Measurements from ENCODE around the gene FNDC3B. TPM values are rescaled to one million over a fixed set of nuclear protein-coding genes. Genes with fewer than 3 reads are reported as not detected.

The FNDC3B gene
- total and polyA plus RNA-seq, 5 experiments from 2014 or later, result 6.5 to 20.6 (median 8.8) TPM

DNA sequence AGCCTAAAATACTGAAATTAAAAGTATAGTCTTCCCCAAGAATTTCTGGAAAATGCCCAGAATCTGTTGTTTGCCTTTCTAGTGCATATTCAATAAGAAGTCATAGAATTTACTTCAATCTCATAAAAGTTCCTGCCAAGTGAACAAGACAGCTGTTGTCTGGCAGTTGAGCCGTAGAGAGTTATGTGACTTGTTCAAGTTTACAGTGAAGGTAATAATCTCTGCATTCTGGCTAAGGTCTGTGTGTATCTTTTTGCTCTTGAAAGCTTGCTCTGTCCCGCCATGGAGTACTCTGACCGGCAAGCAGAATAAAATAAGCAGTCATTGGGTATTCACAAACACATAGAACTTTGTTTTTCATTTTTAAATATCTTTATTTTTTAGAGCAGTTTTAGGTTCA lies 331.0 kb downstream of the FNDC3B start:
- POLR2A ChIA-PET, result no interaction called here
- Mint-ChIP-seq H3K36me3 (peaks cover 0 to 63% (median 44%) of the 10 kb centered on the region in 3 donors), H3K27ac (no peak overlapping the region)

DNA sequence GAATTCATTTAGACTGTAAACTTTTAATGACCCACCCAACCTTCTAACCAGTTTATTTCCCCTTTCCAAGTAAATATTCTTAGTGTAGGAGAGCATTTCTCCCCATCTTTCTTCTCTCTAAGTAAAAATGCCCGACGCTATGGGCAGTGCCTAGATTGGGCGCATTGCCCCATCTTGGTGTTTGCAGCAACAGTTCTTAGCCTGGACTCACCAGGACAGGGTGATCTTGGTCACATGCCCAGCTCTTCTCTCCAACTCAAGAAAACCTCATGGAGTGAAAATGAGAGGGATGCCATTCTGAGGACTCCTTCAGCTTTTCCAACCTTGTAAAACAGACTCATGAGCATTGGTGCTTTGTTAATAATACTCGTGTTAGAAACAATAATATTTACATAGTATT lies 332.2 kb downstream of the FNDC3B start:
- H3K4me1 Mint-ChIP-seq, result no peaks in the 10 kb centered on the region
- H3K36me3 Mint-ChIP-seq, result peaks cover 0 to 65% (median 48%) of the 10 kb centered on the region in 3 donors
- no peak overlapping the region for H3K4me3 Mint-ChIP-seq
- no peaks in the 10 kb centered on the region for H3K9me3 Mint-ChIP-seq
- H3K27me3 Mint-ChIP-seq, result no peaks in the 10 kb centered on the region
- no peak for DNase-seq
- H3K27ac Mint-ChIP-seq, result peak overlapping the region in 1 of 10 donors; percentile 71
- no peak for ATAC-seq
- POLR2A ChIA-PET, result no interaction called here

More for the DNA sequence above, 331.0 kb downstream of the FNDC3B start:
- ATAC-seq (no peak), DNase-seq (no peak)
- no peak overlapping the region for H3K4me3 Mint-ChIP-seq
- no peaks in the 10 kb centered on the region for H3K27me3 Mint-ChIP-seq
- no peaks in the 10 kb centered on the region for H3K9me3 Mint-ChIP-seq
- H3K4me1 Mint-ChIP-seq, result no peaks in the 10 kb centered on the region

DNA sequence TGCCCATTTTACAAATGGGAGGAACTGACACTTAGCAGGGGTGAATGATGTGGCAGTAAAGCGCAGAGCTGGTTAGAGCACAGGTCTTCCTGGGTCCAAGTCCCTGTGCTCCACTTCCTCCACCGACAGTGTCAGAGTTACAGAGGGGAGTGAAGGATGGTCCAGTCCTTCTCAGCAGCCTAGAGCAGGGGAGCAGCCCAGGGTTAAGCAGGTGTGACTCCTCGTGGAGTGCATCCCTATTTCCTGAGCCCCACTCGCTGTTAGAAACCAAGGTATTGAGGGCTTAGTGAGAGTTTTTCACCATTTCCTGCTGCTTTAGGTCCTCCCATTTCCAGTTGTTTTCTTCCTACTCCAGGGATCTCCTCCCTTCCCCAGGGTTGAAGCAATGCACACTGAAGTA lies 333.5 kb downstream of the FNDC3B start:
- Mint-ChIP-seq H3K9me3 (peaks cover 0 to 2% (median 0%) of the 10 kb centered on the region in 9 donors), H3K36me3 (peaks cover 11 to 69% (median 61%) of the 10 kb centered on the region in 3 donors), H3K27me3 (no peaks in the 10 kb centered on the region), H3K4me3 (no peak overlapping the region), H3K4me1 (no peaks in the 10 kb centered on the region), H3K27ac (peak overlapping the region in 1 of 10 donors; percentile 31)
- no peak for DNase-seq
- POLR2A ChIA-PET, result no interaction called here
- no peak for ATAC-seq

DNA sequence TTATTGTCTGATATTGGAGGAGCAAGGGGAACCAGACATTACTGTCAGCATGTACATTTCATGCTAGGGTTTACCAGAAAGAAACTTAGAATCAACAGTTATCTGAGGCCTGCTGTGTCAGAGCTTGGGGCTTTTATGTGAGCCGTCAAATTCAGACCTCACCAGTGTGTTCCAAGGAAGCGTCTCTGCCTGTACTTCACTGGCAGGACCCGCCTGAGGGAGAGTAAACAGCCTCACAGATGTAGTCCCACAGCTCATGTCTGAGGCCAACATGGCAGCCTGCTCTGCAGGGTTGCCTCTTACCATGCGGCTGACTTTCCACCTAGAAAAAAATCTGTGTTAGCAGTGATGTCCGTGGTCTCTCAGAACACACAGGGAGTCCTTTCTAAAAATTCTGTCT lies 334.5 kb downstream of the FNDC3B start:
- Mint-ChIP-seq H3K27ac (no peak overlapping the region), H3K4me3 (no peak overlapping the region), H3K9me3 (peaks cover 0 to 11% (median 5%) of the 10 kb centered on the region in 9 donors), H3K36me3 (peaks cover 21 to 78% (median 72%) of the 10 kb centered on the region in 3 donors), H3K27me3 (no peaks in the 10 kb centered on the region), H3K4me1 (no peaks in the 10 kb centered on the region)
- POLR2A ChIA-PET, result no interaction called here
- DNase-seq, result no peak
- no peak for ATAC-seq

DNA sequence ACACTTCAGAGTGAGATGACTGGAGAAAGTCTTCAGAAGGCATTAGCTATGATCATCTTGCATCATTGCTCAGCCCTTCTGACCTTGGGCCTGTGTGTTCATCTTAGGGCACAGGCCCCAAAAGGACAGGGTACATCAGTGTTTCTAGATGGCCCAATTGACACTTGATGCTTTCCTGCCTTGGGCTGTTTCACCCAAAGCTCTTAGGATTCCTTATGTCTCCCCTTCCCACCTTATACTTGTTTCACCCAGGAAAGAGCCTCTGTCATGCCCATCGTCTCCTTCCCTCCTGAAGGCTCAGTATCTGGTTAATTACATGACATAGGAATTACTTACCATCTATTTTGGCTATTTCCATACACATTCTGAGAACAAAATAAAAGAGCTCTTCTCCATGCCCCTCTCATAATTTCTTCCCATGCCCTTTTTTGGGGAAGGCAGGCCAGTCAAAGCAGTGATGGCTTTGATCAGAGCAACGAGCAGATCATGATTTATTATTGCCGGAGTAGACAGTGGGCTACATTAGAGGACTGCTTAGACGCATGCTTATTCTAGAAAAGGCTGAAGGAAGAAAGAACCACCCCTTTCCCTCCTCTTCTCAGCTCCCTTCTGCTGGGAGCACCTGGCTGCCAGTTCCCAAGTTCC lies 335.9 kb downstream of the FNDC3B start:
- H3K4me1 Mint-ChIP-seq, result peaks cover 0 to under 1% (median 0%) of the 10 kb centered on the region in 4 donors
- H3K4me3 Mint-ChIP-seq, result no peak overlapping the region
- H3K27me3 Mint-ChIP-seq, result no peaks in the 10 kb centered on the region
- no peak overlapping the region for H3K27ac Mint-ChIP-seq
- POLR2A ChIA-PET, result no interaction called here
- peaks cover under 1 to 23% (median 10%) of the 10 kb centered on the region in 9 donors for H3K9me3 Mint-ChIP-seq
- DNase-seq (no peak), ATAC-seq (no peak)
- H3K36me3 Mint-ChIP-seq, result peaks cover 35 to 81% (median 78%) of the 10 kb centered on the region in 3 donors

DNA sequence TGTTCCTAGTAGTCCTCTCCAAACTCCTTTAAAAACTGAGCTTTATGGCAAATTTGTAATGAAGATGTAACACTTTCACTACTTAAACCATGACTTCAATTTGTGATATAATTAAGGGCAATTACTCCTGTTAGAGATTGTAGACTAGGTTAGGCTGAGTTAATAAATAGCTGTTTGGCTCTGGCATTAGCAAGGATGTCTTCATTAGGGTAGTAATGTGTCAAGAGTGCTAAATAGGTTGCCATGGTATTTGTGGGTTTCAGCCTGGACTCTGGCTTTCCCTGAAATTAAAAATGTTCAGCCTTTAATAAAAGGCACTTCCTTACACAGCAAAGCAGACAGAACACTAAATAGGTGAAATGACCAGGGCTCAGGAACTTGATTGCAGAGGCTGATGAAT lies 337.0 kb downstream of the FNDC3B start:
- DNase-seq (no peak), ATAC-seq (no peak)
- POLR2A ChIA-PET, result no interaction called here
- Mint-ChIP-seq H3K27me3 (no peaks in the 10 kb centered on the region), H3K36me3 (peaks cover 46 to 85% (median 81%) of the 10 kb centered on the region in 3 donors), H3K9me3 (peaks cover 3 to 34% (median 15%) of the 10 kb centered on the region in 9 donors), H3K4me3 (no peak overlapping the region), H3K4me1 (peaks cover 0 to 2% (median 0%) of the 10 kb centered on the region in 4 donors), H3K27ac (no peak overlapping the region)

DNA sequence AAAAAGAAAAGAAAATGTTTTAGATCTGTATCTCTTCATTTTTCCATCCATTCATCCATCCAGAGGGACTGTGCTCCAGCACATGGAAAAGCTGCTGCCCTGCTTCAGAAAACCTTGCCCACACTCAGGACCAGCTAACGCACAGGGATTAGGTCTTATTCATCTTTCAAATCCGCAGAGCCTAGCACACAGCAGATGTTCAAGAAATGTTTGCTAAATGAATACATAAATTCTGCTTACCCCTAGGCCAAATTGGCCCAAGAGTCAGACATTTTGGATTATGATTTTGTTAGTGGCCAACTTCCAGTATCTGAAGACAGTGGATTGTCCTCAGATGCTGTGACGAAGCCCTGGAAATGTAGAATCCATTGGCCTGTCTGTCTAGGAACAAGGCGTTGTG lies 337.5 kb downstream of the FNDC3B start:
- Mint-ChIP-seq H3K4me3 (no peak overlapping the region), H3K27ac (no peak overlapping the region), H3K27me3 (no peaks in the 10 kb centered on the region), H3K36me3 (peaks cover 47 to 86% (median 81%) of the 10 kb centered on the region in 3 donors), H3K9me3 (peaks cover 3 to 34% (median 15%) of the 10 kb centered on the region in 9 donors), H3K4me1 (peaks cover 0 to 2% (median 0%) of the 10 kb centered on the region in 4 donors)
- POLR2A ChIA-PET, result no interaction called here
- ATAC-seq (no peak), DNase-seq (no peak)

DNA sequence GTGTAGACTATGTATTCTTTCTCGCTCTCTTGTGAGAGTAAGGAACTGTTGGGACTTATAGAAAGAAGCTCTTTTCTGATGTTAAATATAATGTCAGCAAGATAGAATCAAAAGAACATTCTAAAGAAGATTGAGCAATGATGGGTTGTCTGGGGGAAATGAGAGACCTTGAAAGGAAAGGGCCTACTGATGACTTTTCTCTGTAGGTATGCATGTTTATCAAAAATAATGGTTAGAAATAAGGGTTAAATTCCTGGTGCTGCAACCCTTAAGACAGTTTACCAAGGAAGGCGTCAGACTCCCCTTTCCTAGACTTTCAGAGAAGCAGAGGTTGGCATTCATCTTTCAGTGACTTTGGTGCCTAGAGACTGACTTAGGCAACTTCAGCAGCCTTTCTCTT lies 339.1 kb downstream of the FNDC3B start:
- peaks cover 3 to 34% (median 15%) of the 10 kb centered on the region in 9 donors for H3K9me3 Mint-ChIP-seq
- peaks cover 47 to 87% (median 86%) of the 10 kb centered on the region in 3 donors for H3K36me3 Mint-ChIP-seq
- ATAC-seq, result no peak
- H3K27ac Mint-ChIP-seq, result no peak overlapping the region
- DNase-seq, result no peak
- POLR2A ChIA-PET, result no interaction called here
- H3K4me1 Mint-ChIP-seq, result peaks cover 0 to 2% (median 0%) of the 10 kb centered on the region in 4 donors
- H3K4me3 Mint-ChIP-seq, result no peak overlapping the region
- H3K27me3 Mint-ChIP-seq, result no peaks in the 10 kb centered on the region

DNA sequence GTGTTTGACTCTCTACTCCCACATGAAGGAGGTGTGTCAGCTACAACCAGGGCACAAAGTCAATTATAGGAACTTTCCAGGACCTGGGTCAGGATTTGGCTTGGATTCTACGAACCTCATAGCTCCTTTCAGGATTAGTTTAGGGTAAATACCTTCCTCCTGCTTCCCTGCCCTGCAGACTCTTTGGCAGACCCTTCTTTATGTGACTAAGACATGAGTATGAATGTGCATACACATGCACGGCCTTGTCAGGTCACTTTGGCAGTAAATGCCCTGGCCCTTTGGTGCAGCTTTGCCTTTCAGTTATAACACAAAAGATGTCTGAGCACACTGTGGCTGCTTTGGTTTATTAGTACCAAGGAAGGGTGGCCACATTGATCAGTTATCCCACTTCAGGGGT lies 340.0 kb downstream of the FNDC3B start:
- no peak overlapping the region for H3K27ac Mint-ChIP-seq
- H3K4me3 Mint-ChIP-seq, result no peak overlapping the region
- H3K36me3 Mint-ChIP-seq, result peaks cover 47 to 86% (median 81%) of the 10 kb centered on the region in 3 donors
- H3K27me3 Mint-ChIP-seq, result no peaks in the 10 kb centered on the region
- no peak for ATAC-seq
- H3K9me3 Mint-ChIP-seq, result peaks cover 3 to 34% (median 15%) of the 10 kb centered on the region in 9 donors
- POLR2A ChIA-PET, result no interaction called here
- no peak for DNase-seq
- peaks cover 0 to 2% (median 0%) of the 10 kb centered on the region in 4 donors for H3K4me1 Mint-ChIP-seq

DNA sequence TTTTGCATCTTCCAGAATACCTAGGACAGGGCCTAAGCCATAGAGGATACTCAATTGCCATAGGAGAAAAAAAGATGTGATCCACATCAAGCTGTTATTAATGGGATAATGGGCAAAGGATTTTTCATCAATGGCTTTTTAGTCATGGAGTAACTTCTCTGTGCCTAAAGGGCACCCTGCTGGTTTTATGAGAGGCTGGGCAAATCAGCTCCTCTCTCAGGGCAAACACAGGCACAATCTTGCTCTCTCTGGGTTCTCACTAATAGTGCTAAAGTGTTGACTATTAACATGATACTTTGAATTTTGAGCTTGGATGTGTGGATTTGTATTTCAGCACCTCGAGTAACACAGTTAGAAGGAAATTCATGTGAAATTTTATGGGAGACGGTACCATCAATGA lies 341.3 kb downstream of the FNDC3B start:
- Mint-ChIP-seq H3K9me3 (peaks cover 3 to 34% (median 15%) of the 10 kb centered on the region in 9 donors), H3K27me3 (no peaks in the 10 kb centered on the region), H3K36me3 (peaks cover 47 to 87% (median 78%) of the 10 kb centered on the region in 3 donors), H3K4me3 (no peak overlapping the region), H3K27ac (no peak overlapping the region), H3K4me1 (peaks cover 0 to 2% (median 0%) of the 10 kb centered on the region in 4 donors)
- POLR2A ChIA-PET, result no interaction called here
- DNase-seq (no peak), ATAC-seq (no peak)

DNA sequence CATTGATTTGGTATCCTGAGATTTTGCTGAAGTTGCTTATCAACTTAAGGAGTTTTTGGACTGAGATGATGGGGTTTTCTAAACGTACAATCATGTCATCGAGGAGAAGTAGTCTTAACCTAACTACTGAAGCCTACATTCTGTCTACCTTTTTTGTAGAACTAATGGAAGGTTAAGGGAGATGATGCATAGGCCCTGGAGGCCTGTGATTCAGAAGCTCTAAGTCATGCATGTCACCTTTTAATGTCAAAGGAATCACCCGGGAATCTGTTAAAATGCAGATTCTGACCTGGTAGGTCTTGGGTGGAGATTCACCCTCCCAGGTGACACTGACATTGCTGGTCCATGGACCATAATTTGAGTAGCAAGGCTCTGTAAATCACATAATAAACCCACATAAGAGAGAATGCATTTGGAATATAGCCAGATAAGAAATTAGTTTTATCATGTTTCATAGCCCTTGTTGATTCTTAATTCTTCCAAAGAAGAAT lies 344.0 kb downstream of the FNDC3B start:
- H3K36me3 Mint-ChIP-seq, result peaks cover 32 to 65% (median 55%) of the 10 kb centered on the region in 3 donors
- no peak overlapping the region for H3K4me3 Mint-ChIP-seq
- no peak for ATAC-seq
- no peak overlapping the region for H3K27ac Mint-ChIP-seq
- no peaks in the 10 kb centered on the region for H3K27me3 Mint-ChIP-seq
- H3K9me3 Mint-ChIP-seq, result peaks cover 3 to 29% (median 15%) of the 10 kb centered on the region in 9 donors
- DNase-seq, result no peak
- peaks cover 0 to 2% (median 0%) of the 10 kb centered on the region in 4 donors for H3K4me1 Mint-ChIP-seq
- POLR2A ChIA-PET, result no interaction called here

DNA sequence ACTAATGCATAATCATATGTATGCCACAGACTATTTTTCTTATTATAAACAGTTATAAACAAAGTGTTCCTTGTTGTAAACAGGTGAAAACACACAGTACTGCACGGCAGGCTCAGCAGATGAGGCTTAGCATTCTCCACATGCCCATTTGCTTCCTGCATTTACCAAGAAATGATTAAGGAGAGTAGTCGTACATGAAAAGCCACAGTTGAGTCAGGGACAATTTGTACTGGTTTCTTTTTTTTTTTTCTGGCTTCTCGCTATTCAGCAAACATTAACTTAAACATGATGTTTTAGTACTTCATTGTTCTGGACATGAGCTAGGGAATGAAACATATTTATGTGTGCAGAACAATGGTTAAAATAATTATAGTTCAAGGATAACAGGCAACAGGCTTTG lies 345.5 kb downstream of the FNDC3B start:
- H3K27ac Mint-ChIP-seq, result no peak overlapping the region
- peaks cover 19 to 51% (median 44%) of the 10 kb centered on the region in 3 donors for H3K36me3 Mint-ChIP-seq
- peaks cover 0 to 2% (median 0%) of the 10 kb centered on the region in 4 donors for H3K4me1 Mint-ChIP-seq
- POLR2A ChIA-PET, result no interaction called here
- no peak overlapping the region for H3K4me3 Mint-ChIP-seq
- ATAC-seq (no peak), DNase-seq (no peak)
- H3K9me3 Mint-ChIP-seq, result peaks cover 0 to 16% (median 11%) of the 10 kb centered on the region in 9 donors
- no peaks in the 10 kb centered on the region for H3K27me3 Mint-ChIP-seq

DNA sequence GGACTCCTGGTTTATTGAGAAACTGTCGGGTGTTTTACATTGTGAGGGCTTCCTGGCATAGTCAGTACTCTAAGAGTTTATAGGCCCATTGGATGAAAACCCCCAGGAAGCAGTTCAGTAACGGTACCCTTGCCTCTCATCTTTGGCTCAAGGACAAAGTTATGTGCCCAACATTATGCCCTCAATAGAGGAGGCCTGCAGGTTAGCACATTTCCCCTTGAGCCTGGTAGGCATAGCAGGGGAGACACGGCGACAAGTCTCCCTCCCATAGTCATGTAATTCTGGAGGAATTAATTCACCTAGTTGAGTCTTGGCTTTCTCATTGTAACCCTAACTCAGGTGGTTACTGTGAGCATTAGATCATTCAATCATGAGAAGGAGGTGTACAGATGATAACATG lies 348.4 kb downstream of the FNDC3B start:
- H3K36me3 Mint-ChIP-seq, result peaks cover 9 to 42% (median 16%) of the 10 kb centered on the region in 3 donors
- no peaks in the 10 kb centered on the region for H3K4me1 Mint-ChIP-seq
- no peak overlapping the region for H3K27ac Mint-ChIP-seq
- DNase-seq (no peak), ATAC-seq (no peak)
- no peak overlapping the region for H3K4me3 Mint-ChIP-seq
- H3K27me3 Mint-ChIP-seq, result no peaks in the 10 kb centered on the region
- H3K9me3 Mint-ChIP-seq, result peaks cover 0 to 4% (median 0%) of the 10 kb centered on the region in 9 donors
- POLR2A ChIA-PET, result no interaction called here

All from naive thymus-derived CD8-positive, alpha-beta T cell (primary cell).